KMS-11 (cell line): Measurements from ENCODE around the gene LYSET.

Source experiments
- H2AFZ ChIP-seq: fragments of 200-600 bp; sonication (generic); 2 replicates; pipeline ENCODE4 v1.6.1; 2016; ENCODE audit warnings: antibody characterized with exemption, mixed run types, low read depth
- H3K27ac ChIP-seq: fragments of 200-600 bp; sonication (generic); 2 replicates; pipeline ENCODE4 v1.6.1; 2016; ENCODE audit warnings: mild to moderate bottlenecking, mixed run types
- H3K27me3 ChIP-seq: fragments of 200-600 bp; sonication (generic); 2 replicates; pipeline ENCODE4 v1.6.1; 2017; ENCODE audit warnings: mild to moderate bottlenecking, low read depth, mixed run types, moderate library complexity; ENCODE audit not compliant: insufficient read depth
- H3K36me3 ChIP-seq: fragments of 200-600 bp; sonication (generic); 2 replicates; pipeline ENCODE4 v1.6.1; 2017; ENCODE audit warnings: mild to moderate bottlenecking, mixed run types; ENCODE audit not compliant: insufficient read depth
- H3K4me1 ChIP-seq: fragments of 200-600 bp; sonication (generic); 2 replicates; pipeline ENCODE4 v1.6.1; 2016; ENCODE audit warnings: mild to moderate bottlenecking, low read depth, mixed run types; ENCODE audit not compliant: poor library complexity, severe bottlenecking
- H3K4me2 ChIP-seq: fragments of 200-600 bp; sonication (generic); 2 replicates; pipeline ENCODE4 v1.7.0; 2016; ENCODE audit warnings: mild to moderate bottlenecking, mixed run types
- H3K4me3 ChIP-seq: fragments of 200-600 bp; sonication (generic); IDR thresholded peaks from 2 replicates; pipeline ENCODE4 v1.6.1; 2017; ENCODE audit warnings: low read depth, low read length, mixed read lengths; ENCODE audit not compliant: insufficient read depth
- H3K79me2 ChIP-seq: fragments of 200-600 bp; sonication (generic); 2 replicates; pipeline ENCODE4 v1.6.1; 2016; ENCODE audit warnings: low read depth, mixed run types; ENCODE audit not compliant: insufficient read depth
- H3K9ac ChIP-seq: fragments of 200-600 bp; sonication (generic); 2 replicates; pipeline ENCODE4 v1.6.1; 2016; ENCODE audit warnings: mild to moderate bottlenecking, mixed run types
- H4K20me1 ChIP-seq: fragments of 200-600 bp; sonication (generic); 2 replicates; pipeline ENCODE4 v1.6.1; 2016; ENCODE audit warnings: mild to moderate bottlenecking, mixed run types; ENCODE audit not compliant: insufficient read depth
- CTCF ChIP-seq: fragments of 200-600 bp; sonication (generic); conservative IDR thresholded peaks from 2 replicates; pipeline ENCODE4 v1.6.1; 2017; ENCODE audit warnings: low read depth, mild to moderate bottlenecking, antibody characterized with exemption, low read length, moderate library complexity, mixed read lengths

LYSET gene

GRCh38 chr14:93137864-93138263, 47.3 kb upstream of the LYSET start:
- Histone ChIP-seq H2AFZ (no peak overlapping the region), H3K4me1 (peaks cover 4% of the 10 kb centered on the region)

GRCh38 chr14:93142854-93143652, 42.1 kb upstream of the LYSET start:
- TF ChIP-seq CTCF = no peak
- no peak overlapping the region for H3K4me3 ChIP-seq
- H3K27me3 ChIP-seq = no peaks in the 10 kb centered on the region
- no peak overlapping the region for H2AFZ ChIP-seq
- no peak overlapping the region for H3K27ac ChIP-seq
- no peaks in the 10 kb centered on the region for H3K36me3 ChIP-seq
- H3K79me2 ChIP-seq = no peaks in the 10 kb centered on the region
- peaks cover 4% of the 10 kb centered on the region for H3K4me1 ChIP-seq
- no peak overlapping the region for H3K4me2 ChIP-seq
- H4K20me1 ChIP-seq = no peaks in the 10 kb centered on the region
- no peak overlapping the region for H3K9ac ChIP-seq

More at GRCh38 chr14:93137864-93138263, 47.3 kb upstream of the LYSET start:
- no peaks in the 10 kb centered on the region for H3K36me3 ChIP-seq
- no peaks in the 10 kb centered on the region for H3K27me3 ChIP-seq
- no peak overlapping the region for H3K9ac ChIP-seq
- H4K20me1 ChIP-seq = no peaks in the 10 kb centered on the region
- H3K27ac ChIP-seq = no peak overlapping the region
- no peaks in the 10 kb centered on the region for H3K79me2 ChIP-seq
- no peak overlapping the region for H3K4me2 ChIP-seq
- H3K4me3 ChIP-seq = no peak overlapping the region
- no peak for TF ChIP-seq CTCF

GRCh38 chr14:93146119-93146518, 39.0 kb upstream of the LYSET start:
- Histone ChIP-seq H3K36me3 (no peaks in the 10 kb centered on the region), H2AFZ (no peak overlapping the region), H4K20me1 (no peaks in the 10 kb centered on the region), H3K9ac (no peak overlapping the region), H3K4me1 (no peaks in the 10 kb centered on the region), H3K27ac (no peak overlapping the region), H3K27me3 (no peaks in the 10 kb centered on the region), H3K79me2 (no peaks in the 10 kb centered on the region), H3K4me3 (no peak overlapping the region), H3K4me2 (no peak overlapping the region)
- no peak for TF ChIP-seq CTCF

GRCh38 chr14:93148979-93149378, 36.1 kb upstream of the LYSET start:
- H3K4me2 ChIP-seq = no peak overlapping the region
- no peak overlapping the region for H3K4me3 ChIP-seq
- no peak overlapping the region for H2AFZ ChIP-seq
- H3K9ac ChIP-seq = no peak overlapping the region
- TF ChIP-seq CTCF = no peak
- H4K20me1 ChIP-seq = no peaks in the 10 kb centered on the region
- H3K36me3 ChIP-seq = no peaks in the 10 kb centered on the region
- no peaks in the 10 kb centered on the region for H3K27me3 ChIP-seq
- no peaks in the 10 kb centered on the region for H3K4me1 ChIP-seq
- no peaks in the 10 kb centered on the region for H3K79me2 ChIP-seq
- no peak overlapping the region for H3K27ac ChIP-seq
